MM.1S (cell line): ENCODE data around the gene ETNK2.

Experiments
- DNase-seq: peaks from one replicate; pipeline ENCODE4 v3.0.0-alpha.2; 2015
- H2AFZ ChIP-seq: fragments of 300-600 bp; sonication (generic); 2 replicates; pipeline ENCODE4 v1.6.0; 2016; ENCODE audit warnings: antibody characterized with exemption, low read length
- H3F3A ChIP-seq: fragments of 300-600 bp; sonication (generic); 2 replicates; pipeline ENCODE4 v1.6.1; 2016; ENCODE audit warnings: mild to moderate bottlenecking, antibody characterized with exemption, low read length, moderate library complexity, mixed read lengths; ENCODE audit not compliant: insufficient read depth
- H3K27ac ChIP-seq: fragments of 300-600 bp; sonication (generic); 2 replicates; pipeline ENCODE4 v1.5.1; 2016; ENCODE audit warnings: mild to moderate bottlenecking, low read length
- H3K27me3 ChIP-seq: fragments of 300-600 bp; sonication (generic); replicated peaks from 2 replicates; pipeline ENCODE4 v1.6.0; 2016; ENCODE audit warnings: low read length; ENCODE audit not compliant: insufficient read depth
- H3K36me3 ChIP-seq: fragments of 300-600 bp; sonication (generic); replicated peaks from 2 replicates; pipeline ENCODE4 v1.6.1; 2016; ENCODE audit warnings: mild to moderate bottlenecking, low read length, mixed read lengths; ENCODE audit not compliant: insufficient read depth
- H3K4me1 ChIP-seq: fragments of 300-600 bp; sonication (generic); 2 replicates; pipeline ENCODE4 v1.6.1; 2016; ENCODE audit warnings: low read length, mixed read lengths
- H3K4me2 ChIP-seq: fragments of 300-600 bp; sonication (generic); 2 replicates; pipeline ENCODE4 v1.6.0; 2016; ENCODE audit warnings: low read depth, low read length
- H3K4me3 ChIP-seq: fragments of 300-600 bp; sonication (generic); 2 replicates; pipeline ENCODE4 v1.5.1; 2016; ENCODE audit warnings: low read length, mixed read lengths
- H3K79me2 ChIP-seq: fragments of 300-600 bp; sonication (generic); 2 replicates; pipeline ENCODE4 v1.6.1; 2016; ENCODE audit warnings: mixed run types, low read length, mixed read lengths
- H3K9ac ChIP-seq: fragments of 300-600 bp; sonication (generic); 2 replicates; pipeline ENCODE4 v1.6.1; 2016; ENCODE audit warnings: low read length, mixed read lengths
- H3K9me2 ChIP-seq: fragments of 300-600 bp; sonication (generic); replicated peaks from 2 replicates; pipeline ENCODE4 v1.6.1; 2016; ENCODE audit warnings: mild to moderate bottlenecking, low read length, mixed read lengths; ENCODE audit not compliant: insufficient read depth
- H3K9me3 ChIP-seq: fragments of 300-600 bp; sonication (generic); replicated peaks from 2 replicates; pipeline ENCODE4 v1.6.1; 2016; ENCODE audit warnings: mild to moderate bottlenecking, low read length, mixed read lengths; ENCODE audit not compliant: insufficient read depth
- H4K20me1 ChIP-seq: fragments of 300-600 bp; sonication (generic); 2 replicates; pipeline ENCODE4 v1.6.1; 2016; ENCODE audit warnings: mild to moderate bottlenecking, low read length, moderate library complexity, mixed read lengths; ENCODE audit not compliant: insufficient read depth
- CTCF ChIP-seq: fragments of 300-600 bp; sonication (generic); IDR thresholded peaks from 2 replicates; pipeline ENCODE4 v1.5.1; 2016; ENCODE audit warnings: antibody characterized with exemption, low read length, mixed read lengths
- EZH2 ChIP-seq: fragments of 300-600 bp; sonication (generic); optimal IDR thresholded peaks from 2 replicates; pipeline ENCODE3; 2017; ENCODE audit warnings: low read depth, mild to moderate bottlenecking, antibody characterized with exemption, low read length, mixed read lengths
- EZH2phosphoT487 ChIP-seq: fragments of 300-600 bp; sonication (generic); IDR thresholded peaks from 2 replicates; pipeline ENCODE4 v1.6.1; 2018; ENCODE audit warnings: antibody characterized with exemption, low read length

ETNK2 gene

GRCh38 chr1:204170494-204171155 is 18.8 kb upstream of the ETNK2 start:
- TF ChIP-seq EZH2 = no peak
- no peak for TF ChIP-seq EZH2phosphoT487
- no peak for TF ChIP-seq CTCF

DNA sequence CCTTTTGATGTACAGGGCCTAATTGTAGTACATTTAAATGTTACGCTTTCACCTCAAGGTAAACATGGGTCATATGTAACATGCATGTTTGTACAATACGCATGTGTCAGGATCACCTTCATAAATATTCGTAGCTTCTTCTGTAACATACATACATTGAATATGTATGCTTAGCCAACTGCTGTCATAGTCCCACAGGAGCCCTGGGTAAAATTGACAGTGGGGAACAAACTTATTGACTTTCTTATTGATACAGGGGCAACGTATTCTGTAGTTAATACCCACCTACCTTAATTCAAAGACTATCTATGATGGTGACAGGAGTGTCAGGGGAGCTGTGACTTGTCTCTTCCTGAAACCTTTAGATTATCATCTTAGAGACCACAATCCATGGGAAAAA is 18.0 kb upstream of the ETNK2 start:
- TF ChIP-seq EZH2 (no peak), CTCF (no peak), EZH2phosphoT487 (no peak)
- H2AFZ ChIP-seq = no peak overlapping the region
- no peaks in the 10 kb centered on the region for H4K20me1 ChIP-seq
- H3K4me3 ChIP-seq = no peak overlapping the region
- no peaks in the 10 kb centered on the region for H3K9me3 ChIP-seq
- no peaks in the 10 kb centered on the region for H3F3A ChIP-seq
- H3K9me2 ChIP-seq = no peaks in the 10 kb centered on the region
- no peak for DNase-seq
- H3K4me2 ChIP-seq = no peak overlapping the region
- no peaks in the 10 kb centered on the region for H3K36me3 ChIP-seq
- 0 out of 2 replicates have a peak, but pooled peaks cover 5% of the 10 kb centered on the region for H3K27me3 ChIP-seq
- H3K9ac ChIP-seq = no peak overlapping the region
- no peak overlapping the region for H3K27ac ChIP-seq
- H3K4me1 ChIP-seq = no peaks in the 10 kb centered on the region
- H3K79me2 ChIP-seq = no peaks in the 10 kb centered on the region

More at GRCh38 chr1:204170494-204171155, 18.8 kb upstream of the ETNK2 start:
- H3K4me3 ChIP-seq = no peak overlapping the region
- H3K79me2 ChIP-seq = no peaks in the 10 kb centered on the region
- peaks cover 7% of the 10 kb centered on the region; the same call in 1 of the 2 replicates for H3K27me3 ChIP-seq
- no peak overlapping the region for H3K9ac ChIP-seq
- no peaks in the 10 kb centered on the region for H3K36me3 ChIP-seq
- H4K20me1 ChIP-seq = no peaks in the 10 kb centered on the region
- H3K9me2 ChIP-seq = no peaks in the 10 kb centered on the region
- H3K4me2 ChIP-seq = no peak overlapping the region
- no peaks in the 10 kb centered on the region for H3K9me3 ChIP-seq
- H3K4me1 ChIP-seq = no peaks in the 10 kb centered on the region
- H2AFZ ChIP-seq = no peak overlapping the region
- H3F3A ChIP-seq = no peaks in the 10 kb centered on the region
- DNase-seq = no peak
- H3K27ac ChIP-seq = no peak overlapping the region

- TF ChIP-seq CTCF = no peak
- no peak for TF ChIP-seq EZH2phosphoT487
- no peak for TF ChIP-seq EZH2
- Histone ChIP-seq H3K9me3 (no peaks in the 10 kb centered on the region), H3K27ac (no peak overlapping the region), H4K20me1 (no peaks in the 10 kb centered on the region), H3K9me2 (no peaks in the 10 kb centered on the region), H3K4me3 (no peak overlapping the region), H3K9ac (no peak overlapping the region), H3K4me2 (no peak overlapping the region), H3K36me3 (no peaks in the 10 kb centered on the region), H3K4me1 (no peaks in the 10 kb centered on the region), H3F3A (no peaks in the 10 kb centered on the region), H3K79me2 (no peaks in the 10 kb centered on the region), H2AFZ (no peak overlapping the region), H3K27me3 (0 out of 2 replicates have a peak, but pooled peaks cover 5% of the 10 kb centered on the region)
- DNase-seq = no peak
These were observed 15.9 kb upstream of the ETNK2 start for GRCh38 chr1:204167730-204168129.
